ENCODE results near the gene CACNG8. TPM values are rescaled to one million over a fixed set of nuclear protein-coding genes. Genes with fewer than 3 reads are reported as not detected.

Gene CACNG8
- polyA plus RNA-seq, 3 donors = 0.05 TPM; not detected in 2

- Mint-ChIP-seq H3K27ac (peak overlapping the region in 2 of 7 donors; percentile 93 to 100), H3K36me3 (peaks cover 0 to 3% of the 10 kb centered on the region in 2 donors), H3K4me3 (no peak overlapping the region), H3K9me3 (peaks cover 0 to 6% (median 0%) of the 10 kb centered on the region in 7 donors), H3K4me1 (peaks cover 62% of the 10 kb centered on the region), H3K27me3 (ENCODE audit: low read depth in 3 of 3) (peaks cover 4 to 8% (median 4%) of the 10 kb centered on the region in 3 donors)
- Histone ChIP-seq H3K4me1 (ENCODE audit: control insufficient read depth in 1 of 2, insufficient read depth in 2 of 2, low read length in 2 of 2) (peaks cover 62% of the 10 kb centered on the region in 2 donors), H3K27me3 (ENCODE audit: control insufficient read depth in 2 of 2, insufficient read depth in 2 of 2, low read length in 2 of 2) (no peaks in the 10 kb centered on the region), H3K79me2 (ENCODE audit: insufficient read depth, low read length) (no peaks in the 10 kb centered on the region), H3K27ac (ENCODE audit: low read depth in 1 of 2, low read length in 2 of 2) (no peak overlapping the region), H4K20me1 (ENCODE audit: insufficient read depth, low read length) (no peaks in the 10 kb centered on the region), H3K4me2 (replicated peaks; ENCODE audit: extremely low read depth, low read length, poor library complexity, severe bottlenecking) (no peak overlapping the region), H3K9ac (ENCODE audit: insufficient read depth, low read length, poor library complexity, severe bottlenecking) (no peak overlapping the region), H3K36me3 (replicated peaks in 1 of 2; ENCODE audit: control insufficient read depth in 1 of 2, insufficient read depth in 2 of 2, low read length in 2 of 2) (no peaks in the 10 kb centered on the region), H3K4me3 (replicated peaks in 1 of 3; ENCODE audit: low read depth in 2 of 3, low read length in 3 of 3) (no peak overlapping the region), H3K9me3 (replicated peaks in 1 of 2; ENCODE audit: control insufficient read depth in 1 of 2, insufficient read depth in 1 of 2, low read length in 2 of 2) (no peaks in the 10 kb centered on the region), H2AFZ (ENCODE audit: insufficient read depth, low read depth, low read length, poor library complexity, severe bottlenecking) (no peak overlapping the region)
- no peak for DNase-seq
- intact Hi-C loops (cut with micrococcal nuclease) = loop anchor here (5.0 to 10.0 kb wide), 5 partner anchors 42 to 202 kb away; partner anchors contain the start of gene NLRP12 (in 2 of the 2)
- TF ChIP-seq CTCF (IDR thresholded peaks at IDR 0.05) = no peak
- WGBS (ENCODE audit: insufficient coverage) = 76% methylated on average over 9 of the region's 9 CpGs
Observed at GRCh38 chr19:54024660-54025059, 61.9 kb downstream of the CACNG8 start.

- Mint-ChIP-seq H3K36me3 (no peaks in the 10 kb centered on the region), H3K9me3 (peaks cover 0 to 6% (median 0%) of the 10 kb centered on the region in 7 donors), H3K4me1 (peaks cover 52% of the 10 kb centered on the region), H3K27ac (no peak overlapping the region), H3K27me3 (ENCODE audit: low read depth in 3 of 3) (peaks cover 4 to 10% (median 8%) of the 10 kb centered on the region in 3 donors), H3K4me3 (peak overlapping the region in 1 of 2 donors; percentile 20)
- no peak for DNase-seq
- Histone ChIP-seq H3K9me3 (replicated peaks in 1 of 2; ENCODE audit: control insufficient read depth in 1 of 2, insufficient read depth in 1 of 2, low read length in 2 of 2) (no peaks in the 10 kb centered on the region), H3K27ac (ENCODE audit: low read depth in 1 of 2, low read length in 2 of 2) (no peak overlapping the region), H3K79me2 (ENCODE audit: insufficient read depth, low read length) (no peaks in the 10 kb centered on the region), H3K9ac (ENCODE audit: insufficient read depth, low read length, poor library complexity, severe bottlenecking) (no peak overlapping the region), H3K4me1 (ENCODE audit: control insufficient read depth in 1 of 2, insufficient read depth in 2 of 2, low read length in 2 of 2) (peaks cover 48 to 57% of the 10 kb centered on the region in 2 donors), H3K4me2 (replicated peaks; ENCODE audit: extremely low read depth, low read length, poor library complexity, severe bottlenecking) (no peak overlapping the region), H3K27me3 (ENCODE audit: control insufficient read depth in 2 of 2, insufficient read depth in 2 of 2, low read length in 2 of 2) (peaks cover 0 to 3% of the 10 kb centered on the region in 2 donors), H3K36me3 (replicated peaks in 1 of 2; ENCODE audit: control insufficient read depth in 1 of 2, insufficient read depth in 2 of 2, low read length in 2 of 2) (no peaks in the 10 kb centered on the region), H4K20me1 (ENCODE audit: insufficient read depth, low read length) (no peaks in the 10 kb centered on the region), H2AFZ (ENCODE audit: insufficient read depth, low read depth, low read length, poor library complexity, severe bottlenecking) (no peak overlapping the region), H3K4me3 (replicated peaks in 1 of 3; ENCODE audit: low read depth in 2 of 3, low read length in 3 of 3) (no peak overlapping the region)
- WGBS (ENCODE audit: insufficient coverage) = 89% methylated on average over 5 of the region's 7 CpGs
- no peak for TF ChIP-seq CTCF (IDR thresholded peaks at IDR 0.05)
- intact Hi-C loops (cut with micrococcal nuclease) = loop anchor here in 1 of 2 donors (10.0 kb wide), 2 partner anchors 152 to 202 kb away; partner anchors contain the start of gene NLRP12
Observed at GRCh38 chr19:54026656-54027055, 63.9 kb downstream of the CACNG8 start.

All from CD14-positive monocyte (primary cell).